RCC 7860 (cell line): ENCODE data around the gene ATP12A.

Source experiments
- DNase-seq: peaks from one replicate; pipeline ENCODE4 v3.0.0-alpha.2; 2015; ENCODE audit warnings: low spot score
- FAIRE-seq: peaks from 2 replicates; lab custom pipeline; 2012; peaks lifted over from hg19 to GRCh38; lab: Jason Lieb, UNC

Gene ATP12A

GRCh38 chr13:24662195-24663088, 17.8 kb upstream of the ATP12A start:
- FAIRE-seq (no peak), DNase-seq (no peak)

DNA sequence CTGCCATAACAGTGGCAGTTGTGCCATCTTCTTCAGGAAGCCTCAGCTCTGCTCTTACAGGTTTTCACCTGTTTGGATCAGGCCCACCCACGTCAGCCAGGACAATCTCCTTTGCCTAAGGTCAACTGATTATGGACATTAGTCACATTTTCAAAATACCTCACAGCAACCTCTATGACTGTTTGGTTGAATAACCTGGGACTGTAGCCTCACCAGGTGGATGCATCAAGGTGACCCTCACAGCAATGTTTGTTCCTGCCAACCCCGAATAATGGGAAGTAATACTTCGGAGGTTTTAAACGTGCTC, 17.2 kb upstream of the ATP12A start:
- no peak for FAIRE-seq

GRCh38 chr13:24663586-24663985, 16.6 kb upstream of the ATP12A start:
- DNase-seq (no peak), FAIRE-seq (no peak)

More for the DNA sequence above, 17.2 kb upstream of the ATP12A start:
- DNase-seq: no peak

GRCh38 chr13:24664726-24665409, 15.3 kb upstream of the ATP12A start:
- FAIRE-seq (no peak), DNase-seq (peak; percentile 30)

DNA sequence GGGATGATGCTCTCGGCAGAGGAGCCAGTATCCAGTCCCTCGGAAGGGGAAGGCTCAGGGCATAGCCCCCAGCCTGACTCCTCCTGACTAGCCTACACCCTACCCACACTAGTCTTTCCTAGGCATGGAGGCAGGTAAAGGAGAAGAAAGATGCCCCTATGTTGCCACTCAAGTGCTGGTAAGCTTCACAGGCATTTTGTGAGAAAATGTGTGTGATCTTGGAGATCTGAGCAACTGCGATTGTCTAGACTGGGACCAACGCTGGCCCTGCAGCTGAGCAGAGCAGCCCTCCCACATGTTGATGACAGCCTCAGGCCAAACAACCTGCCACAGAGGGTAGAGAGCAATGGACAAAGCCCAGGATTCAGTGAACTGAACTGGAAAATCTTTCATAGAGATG, 11.7 kb upstream of the ATP12A start:
- no peak for FAIRE-seq
- DNase-seq: no peak

DNA sequence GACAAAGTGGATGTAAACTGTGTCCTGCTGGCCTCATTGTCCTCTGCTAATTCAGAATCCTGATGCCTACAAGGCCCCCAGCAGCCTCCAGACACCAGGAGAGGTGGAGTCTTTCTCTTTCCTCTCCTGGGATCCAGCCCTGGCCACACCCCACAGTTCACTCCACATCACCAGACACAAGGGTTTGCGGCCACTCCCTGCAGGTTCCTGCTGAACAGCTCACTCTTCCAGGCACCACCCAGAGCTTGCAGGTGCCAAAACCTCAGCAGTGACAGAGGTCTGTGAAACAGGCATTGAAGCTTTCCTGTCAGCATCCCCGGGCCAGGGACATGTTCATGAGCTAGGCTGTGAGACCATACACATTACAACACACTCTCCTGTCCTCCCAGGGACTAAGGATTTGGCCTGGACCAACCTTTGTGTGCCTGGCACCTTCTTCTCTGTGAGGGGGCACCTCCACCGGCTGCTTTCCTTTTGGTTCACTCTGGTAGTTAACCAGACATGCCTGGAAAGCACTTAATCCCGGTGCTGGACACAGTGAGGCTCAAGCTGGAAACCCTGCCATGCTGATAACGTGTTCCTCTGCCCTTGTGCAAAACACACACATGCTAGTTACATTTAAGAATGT, 11.1 kb upstream of the ATP12A start:
- DNase-seq (no peak), FAIRE-seq (no peak)

DNA sequence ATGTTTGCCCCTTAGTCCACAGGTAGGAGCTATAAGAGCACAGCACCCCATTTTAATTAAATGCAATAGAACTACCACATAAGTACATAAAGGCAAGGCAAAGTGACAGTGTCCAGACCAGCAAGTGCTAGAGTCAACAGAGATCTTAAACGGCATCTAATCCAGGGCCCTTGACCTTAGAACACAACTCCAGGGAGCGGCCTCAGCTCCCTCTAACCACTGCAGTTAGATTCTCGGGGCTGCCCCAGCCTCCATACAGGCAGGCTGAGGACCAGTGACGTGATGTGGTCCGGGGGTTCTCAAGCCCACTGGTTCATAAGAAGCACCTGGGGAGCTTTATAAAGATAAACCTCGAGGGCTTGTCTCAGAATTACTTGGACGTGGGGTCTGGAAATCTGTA, 10.0 kb upstream of the ATP12A start:
- no peak for FAIRE-seq

GRCh38 chr13:24670961-24671381, 9.2 kb upstream of the ATP12A start:
- FAIRE-seq (no peak), DNase-seq (no peak)

More for the DNA sequence above, 10.0 kb upstream of the ATP12A start:
- DNase-seq: no peak

DNA sequence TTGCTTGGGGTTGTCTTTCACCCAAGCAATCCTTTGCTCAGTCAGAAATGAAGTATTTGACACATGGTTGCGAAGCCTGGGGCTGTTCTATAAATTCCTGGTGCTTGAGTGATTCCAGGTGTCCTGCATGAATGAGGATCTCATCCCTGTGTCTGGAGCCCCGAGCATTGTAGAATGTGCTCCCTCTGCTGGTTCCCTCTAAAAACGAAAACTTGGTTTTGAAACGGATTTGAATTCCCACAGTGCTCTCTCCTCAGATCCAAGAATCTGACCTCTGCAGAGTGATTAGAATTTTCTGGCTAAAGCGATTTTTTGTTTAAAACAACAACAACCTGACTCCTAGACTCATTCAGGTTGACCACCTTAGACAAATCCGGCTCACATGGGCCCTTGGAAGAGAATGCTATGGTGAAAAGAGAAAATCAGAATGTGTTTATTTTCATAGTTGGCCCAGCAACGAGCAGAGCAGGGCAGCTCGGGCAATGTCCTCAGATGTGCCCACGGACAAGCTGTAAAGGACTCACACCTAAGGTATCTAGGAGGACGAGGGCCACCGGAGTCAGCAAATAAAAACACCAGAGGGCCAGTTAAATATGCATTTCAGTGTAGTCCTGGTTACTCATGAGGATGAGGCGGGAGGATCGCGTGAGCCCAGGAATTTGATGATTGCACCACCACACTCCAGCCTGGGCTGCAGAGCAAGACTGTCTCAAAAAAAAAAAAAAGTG, 8.7 kb upstream of the ATP12A start:
- FAIRE-seq (peak; percentile 22), DNase-seq (peak; percentile 46)

GRCh38 chr13:24672141-24673132, 7.8 kb upstream of the ATP12A start:
- FAIRE-seq: no peak

GRCh38 chr13:24675806-24676570, 4.2 kb upstream of the ATP12A start:
- FAIRE-seq (no peak), DNase-seq (no peak)

More at GRCh38 chr13:24672141-24673132, 7.8 kb upstream of the ATP12A start:
- DNase-seq: no peak

DNA sequence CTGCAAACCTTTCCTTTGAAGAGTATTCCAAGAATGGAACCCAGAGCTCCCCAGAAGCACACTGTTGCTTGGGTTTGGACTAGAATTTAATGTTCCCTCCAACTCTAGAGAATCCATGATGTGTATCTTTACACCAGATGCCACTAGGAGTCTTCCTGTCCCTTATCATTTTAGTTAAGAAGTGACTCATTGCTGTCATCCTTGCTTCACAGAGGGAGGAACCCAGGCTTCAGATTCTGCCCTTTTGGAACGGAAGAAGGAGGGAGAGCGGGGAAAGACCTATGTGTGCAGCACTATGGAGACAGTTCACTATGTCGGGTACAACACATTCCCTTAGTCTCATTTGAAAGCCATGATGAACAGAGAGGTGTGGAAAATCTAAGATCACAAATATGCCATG, 2.1 kb upstream of the ATP12A start:
- DNase-seq (no peak), FAIRE-seq (no peak)

- DNase-seq: no peak
- no peak for FAIRE-seq
These were observed 522 bp upstream of the ATP12A start for GRCh38 chr13:24679686-24680085.

DNA sequence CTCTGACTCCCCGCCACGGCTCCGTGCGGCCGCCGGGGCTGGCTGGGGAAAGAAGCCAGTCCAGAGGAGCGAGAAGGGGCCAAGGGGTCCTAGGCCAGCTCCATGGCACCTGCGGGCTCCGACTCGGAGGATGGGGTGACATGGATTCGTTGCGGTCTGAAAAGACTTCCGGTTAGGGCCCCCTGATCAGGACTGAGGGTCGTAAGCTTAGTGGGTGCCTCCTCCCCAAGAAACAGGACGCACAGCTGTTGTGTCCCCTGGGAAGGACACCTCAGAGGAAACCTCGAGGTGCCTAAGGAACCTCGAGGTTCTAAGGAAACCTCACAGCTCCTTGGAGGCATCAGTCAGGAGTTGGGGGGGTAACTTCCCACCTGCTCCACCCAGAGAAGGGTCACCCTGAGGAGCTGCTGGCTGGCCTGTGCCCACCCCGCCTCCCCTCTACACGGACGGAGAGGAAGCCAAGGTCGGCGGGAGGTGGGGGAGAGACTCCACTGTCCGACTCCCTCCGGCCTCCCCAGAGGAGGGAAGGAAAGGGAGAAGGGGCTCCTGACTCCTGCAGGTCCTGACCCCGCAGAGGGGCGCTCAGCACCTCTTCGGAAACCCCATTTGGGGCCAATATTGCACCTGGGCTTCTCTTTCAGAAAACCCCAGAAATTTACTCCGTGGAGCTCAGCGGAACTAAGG, 855 bp downstream of the ATP12A start:
- no peak for FAIRE-seq
- no peak for DNase-seq

GRCh38 chr13:24681930-24682329, 1.7 kb downstream of the ATP12A start:
- DNase-seq (no peak), FAIRE-seq (no peak)

- FAIRE-seq (no peak), DNase-seq (no peak)
These were observed 2.1 kb downstream of the ATP12A start for GRCh38 chr13:24682353-24682752.

DNA sequence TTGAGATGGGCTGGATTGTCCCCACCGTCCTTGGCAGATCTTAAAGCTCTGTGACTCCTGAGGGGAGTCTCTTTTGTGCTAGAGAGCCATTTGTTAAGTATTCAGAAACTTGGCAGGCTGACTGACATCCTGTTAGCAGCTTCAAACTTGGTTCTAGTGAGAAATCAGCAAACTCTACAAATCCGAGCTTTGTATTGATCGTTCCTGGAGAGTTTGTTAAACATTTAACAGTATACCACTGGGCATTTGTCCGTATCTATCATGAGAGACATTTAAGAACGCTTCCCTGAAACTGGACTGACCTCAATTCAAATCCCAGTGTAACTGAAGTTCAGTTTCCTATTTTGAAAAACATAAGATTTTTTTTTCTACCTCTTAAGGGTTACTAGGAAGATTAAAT, 3.1 kb downstream of the ATP12A start:
- DNase-seq (no peak), FAIRE-seq (no peak)

DNA sequence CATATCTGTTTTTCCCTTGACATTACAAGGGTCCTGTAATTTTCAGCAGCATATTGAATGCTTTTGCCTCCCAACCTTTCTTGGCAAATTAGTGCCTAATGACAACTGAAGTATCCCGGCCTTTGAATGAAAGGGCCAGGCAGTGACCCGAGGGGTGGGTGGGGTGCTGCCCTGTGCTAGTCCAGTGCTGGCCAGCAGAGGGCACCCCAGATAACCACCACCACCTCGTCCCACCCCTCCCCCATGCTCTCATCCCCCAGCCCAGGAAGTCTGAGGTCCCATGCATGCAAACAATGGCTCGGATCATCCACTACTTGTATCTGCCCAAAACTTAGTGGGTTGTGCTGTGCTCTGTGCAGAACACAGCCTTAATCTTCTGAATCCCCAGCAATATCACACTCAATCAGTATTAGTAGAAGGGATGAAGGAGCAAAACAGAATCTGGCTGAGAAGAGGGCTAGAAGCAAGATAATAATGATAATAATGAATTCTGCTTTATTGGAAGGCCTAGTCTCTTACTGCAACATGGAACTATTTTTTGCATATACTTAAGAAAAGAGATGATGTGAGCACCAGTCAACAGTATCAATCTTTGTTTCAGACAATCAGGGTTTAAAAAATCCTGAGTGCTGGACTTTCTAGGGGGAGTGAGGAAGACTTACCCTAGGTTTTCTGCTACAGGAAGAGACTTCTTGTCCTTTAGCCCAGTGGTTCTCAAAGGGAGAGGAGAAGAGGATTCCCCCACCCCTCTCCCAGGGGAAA, 3.8 kb downstream of the ATP12A start:
- DNase-seq (peak; percentile 3), FAIRE-seq (no peak)
